HG03103 (cell line): ENCODE results near the gene WWC1.

Experiments used
- ATAC-seq: cut with Tn5 transposase; IDR thresholded peaks from one replicate; pipeline ENCODE4 v1.9.1; 2021; ENCODE audit warnings: low read depth; ENCODE audit not compliant: unreplicated experiment

The WWC1 gene

DNA sequence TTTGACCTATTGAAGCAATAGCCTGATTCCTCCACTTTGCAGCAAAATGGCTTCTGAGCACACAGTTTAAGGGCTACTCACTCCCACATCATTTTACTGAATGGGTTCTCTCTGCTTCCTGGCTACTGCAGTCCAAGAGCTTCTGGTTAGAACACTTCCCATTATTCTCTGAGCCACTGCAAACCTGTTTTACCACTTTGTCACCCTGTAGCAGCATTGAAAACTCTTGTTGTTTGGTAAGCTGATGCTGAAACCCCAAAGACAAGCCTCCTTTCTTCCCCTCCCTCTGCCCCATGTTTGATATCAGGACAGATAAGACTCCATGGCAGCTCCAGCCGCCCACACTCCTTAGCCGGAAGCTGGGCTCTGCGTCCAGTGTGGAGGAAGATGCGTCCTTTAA is 110.4 kb downstream of the WWC1 start:
- no peak for ATAC-seq

DNA sequence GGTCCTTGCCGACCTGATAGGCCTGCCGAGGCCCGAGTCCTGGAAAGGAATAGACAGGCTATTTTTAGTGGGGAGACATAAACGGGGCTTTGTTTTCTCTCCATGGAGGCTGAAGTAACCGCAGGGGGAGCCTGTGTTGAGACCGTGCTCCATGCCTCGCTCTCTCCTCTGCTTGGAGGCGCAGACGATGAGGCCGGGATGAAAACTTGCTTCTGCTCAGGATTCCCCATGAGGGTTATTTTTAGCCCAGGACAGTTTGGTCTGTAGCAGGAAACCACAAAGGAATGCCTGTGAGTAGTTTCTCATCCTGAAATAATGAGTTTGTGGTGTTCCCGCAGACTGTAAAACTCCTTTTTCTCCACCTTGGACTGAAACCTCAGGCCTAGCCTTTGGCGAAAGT is 112.9 kb downstream of the WWC1 start:
- no peak for ATAC-seq

GRCh38 chr5:168407211-168407610 is 115.8 kb downstream of the WWC1 start:
- no peak for ATAC-seq

DNA sequence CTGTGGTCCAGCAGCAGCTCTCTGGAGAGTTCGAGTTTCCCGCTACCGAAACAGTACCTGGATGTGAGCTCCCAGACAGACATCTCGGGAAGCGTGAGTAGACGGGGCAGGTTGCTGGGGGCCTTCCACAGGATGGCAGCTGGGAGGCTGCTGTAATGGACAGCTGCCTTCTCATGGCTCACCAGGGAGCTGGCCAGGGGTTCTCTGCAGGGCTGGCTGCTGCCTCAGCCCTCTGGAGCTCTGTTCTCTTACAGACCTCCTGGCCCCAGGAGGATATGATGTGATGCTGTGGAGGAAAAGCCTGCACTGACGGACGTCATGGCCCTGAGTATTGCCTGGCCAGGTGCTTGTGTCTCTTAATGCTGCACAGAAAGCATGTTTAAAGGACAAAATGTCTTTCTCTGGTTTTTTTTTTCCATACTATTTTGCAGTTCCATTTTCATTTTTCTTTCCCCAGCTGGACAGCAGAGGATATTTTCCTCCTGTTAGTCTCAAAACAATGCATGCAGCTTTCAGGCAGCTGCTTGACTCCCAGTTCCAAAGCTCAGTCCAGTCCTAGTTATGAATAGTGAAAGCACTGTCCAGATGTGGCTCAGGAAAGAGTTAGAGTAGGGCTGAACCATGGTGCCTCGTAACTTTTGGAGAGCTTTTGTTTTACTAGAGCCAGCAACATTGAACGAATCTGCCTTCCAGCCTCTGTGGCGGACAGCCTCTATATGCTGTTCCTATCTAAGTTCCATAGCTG is 117.3 kb downstream of the WWC1 start:
- no peak for ATAC-seq

DNA sequence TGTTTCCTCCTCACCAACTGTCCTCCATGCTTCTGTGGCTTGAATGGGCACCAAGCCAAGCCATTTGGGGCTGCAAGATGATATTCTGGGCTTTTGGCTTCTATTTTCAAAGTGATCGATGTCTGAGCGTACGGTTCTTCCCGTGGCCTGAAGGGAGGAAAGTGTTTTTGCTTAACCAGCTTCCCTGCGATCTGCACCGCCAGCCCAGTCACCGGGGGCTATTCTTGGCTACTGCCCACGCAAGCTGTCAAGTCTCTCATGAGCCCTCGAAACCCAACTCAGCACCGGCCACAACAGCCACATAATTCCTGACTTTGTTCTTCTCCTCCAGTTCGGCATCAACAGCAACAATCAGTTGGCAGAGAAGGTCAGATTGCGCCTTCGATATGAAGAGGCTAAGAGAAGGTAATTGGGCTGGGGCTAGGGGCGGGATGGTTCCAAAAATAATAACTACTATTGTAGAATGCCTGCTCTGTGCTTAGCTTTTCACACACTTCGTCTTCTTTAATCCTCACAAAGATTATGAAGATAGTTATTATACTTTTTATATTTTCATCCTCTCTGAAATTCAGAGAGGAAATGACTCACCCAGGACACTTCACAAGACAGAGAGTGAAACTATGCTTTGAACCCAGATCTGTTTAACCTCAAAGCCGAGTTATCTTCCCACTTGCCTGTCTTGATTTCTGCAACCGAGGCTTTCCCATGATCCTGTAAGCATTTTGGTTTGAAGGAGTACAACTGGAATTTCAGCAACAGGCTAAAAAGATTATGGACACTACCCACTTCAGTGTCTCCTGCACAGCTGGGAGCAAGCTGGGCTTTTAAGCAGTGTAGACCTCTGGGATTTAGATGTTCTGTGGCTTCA is 118.4 kb downstream of the WWC1 start:
- peak; percentile 65 for ATAC-seq

DNA sequence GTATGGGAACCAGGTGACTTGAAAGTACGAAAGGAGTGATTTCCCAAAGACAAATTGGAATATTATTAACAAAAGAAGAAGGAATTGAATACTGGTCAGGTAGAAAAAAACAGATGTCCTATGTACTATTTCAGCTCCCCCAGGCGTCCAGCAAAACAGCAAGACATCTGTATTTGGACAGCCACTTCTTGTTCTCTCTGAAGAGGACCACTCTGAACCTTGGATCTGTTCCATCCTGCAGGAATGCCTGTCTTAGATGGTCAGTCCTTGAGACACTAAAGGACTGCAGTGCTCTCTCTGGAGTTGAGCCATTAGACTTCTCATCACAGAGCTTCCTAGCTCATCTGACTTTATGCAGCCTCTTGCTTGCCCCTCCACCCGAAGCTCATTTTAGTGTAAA is 120.4 kb downstream of the WWC1 start:
- ATAC-seq = no peak

DNA sequence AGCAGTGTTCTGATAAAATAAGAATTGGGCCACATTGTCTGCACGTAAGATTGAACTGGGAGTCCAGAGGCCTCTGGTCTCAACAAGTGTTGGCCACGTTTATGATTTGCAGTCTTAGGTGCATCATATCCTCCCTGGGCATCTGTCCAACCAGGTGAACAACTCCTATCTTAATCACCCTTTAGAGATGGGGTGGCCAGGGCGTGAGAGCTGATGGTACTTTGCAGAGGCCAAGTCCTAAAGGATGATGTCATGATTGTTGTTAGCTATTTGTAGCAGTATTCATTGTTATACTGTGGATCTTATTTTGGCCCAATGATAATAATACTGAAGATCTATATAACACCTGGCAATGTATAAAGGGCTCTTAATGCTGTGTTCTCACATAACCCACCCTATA is 121.6 kb downstream of the WWC1 start:
- no peak for ATAC-seq

DNA sequence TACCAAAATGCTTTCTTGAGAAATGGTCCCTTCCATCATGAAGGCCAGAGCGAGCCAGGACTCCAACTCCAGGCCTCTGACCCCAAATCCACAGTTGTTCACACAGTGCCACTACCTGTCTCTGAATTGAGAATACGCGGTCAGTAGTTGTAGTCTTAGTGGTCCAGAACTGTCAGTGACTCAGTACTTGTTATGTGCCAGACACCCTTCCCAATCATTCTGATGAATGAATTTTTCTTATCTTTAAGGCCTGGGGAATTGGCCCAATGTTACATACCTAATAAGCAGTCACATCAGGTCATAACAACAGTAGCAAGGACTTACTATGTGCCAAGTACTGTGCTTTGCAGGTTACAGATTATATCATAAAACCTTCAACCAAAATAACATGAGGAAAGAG is 122.2 kb downstream of the WWC1 start:
- ATAC-seq = no peak

- no peak for ATAC-seq
Measured at GRCh38 chr5:168415401-168415800, 124.0 kb downstream of the WWC1 start.

DNA sequence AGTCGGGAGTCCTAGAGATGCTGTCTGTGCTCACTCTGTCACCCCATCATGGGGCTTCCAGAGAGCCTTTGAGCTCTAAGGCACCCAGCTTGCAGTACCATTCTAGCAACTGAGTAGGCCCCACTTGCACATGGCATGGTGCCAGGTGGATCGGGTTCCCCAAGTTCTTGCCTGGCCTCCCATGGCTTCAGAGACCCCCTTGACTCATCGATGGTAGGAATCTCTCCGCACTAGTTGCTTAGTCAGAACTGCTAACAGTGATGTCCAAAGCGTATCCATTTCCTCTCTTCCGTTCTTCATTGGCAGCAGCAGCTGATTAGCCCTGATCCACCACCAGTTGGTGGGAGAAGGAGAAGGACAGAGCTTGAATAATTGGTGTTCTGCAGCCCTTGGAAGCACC is 124.5 kb downstream of the WWC1 start:
- no peak for ATAC-seq

- ATAC-seq = no peak
Measured at GRCh38 chr5:168417731-168418429, 126.4 kb downstream of the WWC1 start.

- ATAC-seq = no peak
Measured at GRCh38 chr5:168420461-168420860, 129.0 kb downstream of the WWC1 start.

GRCh38 chr5:168422431-168422830 is 131.0 kb downstream of the WWC1 start:
- no peak for ATAC-seq

DNA sequence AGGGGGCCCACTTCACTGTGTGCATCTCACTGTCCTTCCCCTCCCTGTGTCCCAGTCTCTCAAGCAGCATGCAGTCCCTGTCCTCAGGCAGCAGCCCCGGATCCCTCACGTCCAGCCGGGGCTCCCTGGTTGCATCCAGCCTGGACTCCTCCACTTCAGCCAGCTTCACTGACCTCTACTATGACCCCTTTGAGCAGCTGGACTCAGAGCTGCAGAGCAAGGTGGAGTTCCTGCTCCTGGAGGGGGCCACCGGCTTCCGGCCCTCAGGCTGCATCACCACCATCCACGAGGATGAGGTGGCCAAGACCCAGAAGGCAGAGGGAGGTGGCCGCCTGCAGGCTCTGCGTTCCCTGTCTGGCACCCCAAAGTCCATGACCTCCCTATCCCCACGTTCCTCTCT is 132.0 kb downstream of the WWC1 start:
- no peak for ATAC-seq

DNA sequence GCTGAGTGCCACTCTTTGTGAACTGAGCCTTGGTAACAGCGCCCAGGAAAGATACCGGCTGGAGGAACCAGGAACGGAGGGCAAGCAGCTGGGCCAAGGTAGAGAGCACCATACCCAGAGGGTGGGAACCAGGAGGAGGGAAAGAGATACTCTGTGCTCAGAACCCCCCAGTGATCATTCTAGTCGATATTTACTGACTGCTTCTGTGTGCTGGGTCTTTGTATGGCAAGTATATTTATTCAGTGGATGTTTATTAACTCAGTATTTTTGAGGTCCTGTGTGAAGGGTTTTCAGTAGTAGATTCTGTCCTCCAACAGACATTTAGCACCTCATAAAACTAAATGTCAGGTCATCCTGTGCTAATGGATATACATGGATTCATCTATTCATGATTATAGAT is 132.5 kb downstream of the WWC1 start:
- no peak for ATAC-seq

DNA sequence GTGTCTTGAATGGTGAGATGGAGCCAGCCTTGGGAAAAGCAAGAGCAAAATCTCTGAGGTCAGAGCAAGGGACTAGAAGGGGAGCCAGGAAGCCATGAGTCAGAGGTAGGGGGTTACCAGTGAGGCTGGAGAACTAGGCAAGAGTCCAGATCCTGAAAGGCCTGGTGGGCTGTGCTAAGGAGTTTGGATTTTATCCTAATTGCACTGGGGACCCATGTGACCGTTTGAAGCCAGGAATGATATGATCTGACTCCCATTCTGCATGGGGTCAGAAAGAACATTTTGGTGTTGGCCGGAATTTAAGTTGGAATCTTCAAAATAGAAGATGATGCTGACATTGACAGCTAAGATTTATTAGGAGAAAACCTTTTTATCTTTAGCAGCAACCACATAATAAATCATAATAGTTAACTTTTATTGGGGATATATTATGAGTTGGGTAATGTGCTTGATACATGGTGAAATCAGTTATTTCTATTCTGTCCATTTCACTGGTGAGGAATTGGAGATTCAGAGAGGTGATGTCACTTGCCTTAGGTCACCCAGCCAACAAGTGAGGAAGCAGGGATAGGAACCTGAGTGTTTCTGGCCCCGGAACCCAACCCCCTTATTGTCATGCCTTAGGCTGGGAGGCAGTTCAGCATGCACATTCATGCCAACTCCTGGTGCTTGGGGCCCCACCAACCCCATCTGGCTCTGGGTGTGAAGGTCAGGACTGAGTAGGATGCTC is 133.3 kb downstream of the WWC1 start:
- ATAC-seq = no peak

- ATAC-seq = no peak
Measured at GRCh38 chr5:168426007-168426863, 134.8 kb downstream of the WWC1 start.

DNA sequence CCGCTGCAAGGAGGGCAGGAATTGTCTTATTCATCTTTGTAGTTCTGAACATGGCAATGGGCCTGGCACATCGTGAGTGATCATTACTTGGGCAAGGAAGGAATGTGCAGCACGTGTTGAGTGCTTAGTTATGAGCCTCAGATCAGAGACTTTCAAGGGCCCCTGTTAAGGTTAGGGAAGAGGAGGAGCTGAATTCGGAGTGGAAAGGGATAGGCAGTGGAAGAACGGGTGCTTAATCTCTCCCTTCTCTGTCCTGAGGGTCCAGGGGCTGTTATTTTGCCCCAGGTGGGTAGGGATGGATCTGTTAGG is 135.4 kb downstream of the WWC1 start:
- no peak for ATAC-seq

GRCh38 chr5:168427224-168427623 is 135.8 kb downstream of the WWC1 start:
- ATAC-seq = no peak

- no peak for ATAC-seq
Measured at GRCh38 chr5:168428552-168428951, 137.1 kb downstream of the WWC1 start.
